SK-N-SH (cell line): ENCODE measurements around the gene PTGER1. TPM values are rescaled to one million over a fixed set of nuclear protein-coding genes. Genes with fewer than 3 reads are reported as not detected.

Experiments used
- CTCF ChIA-PET: fragments of 300-600, 350-600 bp; formaldehyde crosslinking; extraction: SDS; loops from one replicate; lab custom pipeline; 2021; lab: Yijun Ruan, JAX
- POLR2A ChIA-PET: fragments of 350-600 bp; sonication (Branson Sonifier 250); formaldehyde crosslinking; extraction: SDS; loops from one replicate; lab custom pipeline; 2020; ENCODE audit warnings: antibody characterized with exemption, inconsistent platforms; lab: Yijun Ruan, JAX
- DNase-seq: peaks from one replicate; pipeline ENCODE4 v3.0.0; 2012
- H2AFZ ChIP-seq: fragments of 200-600 bp; sonication (generic); 2 replicates; pipeline ENCODE4 v1.8.1; 2016; ENCODE audit warnings: antibody characterized with exemption, mild to moderate bottlenecking, low read depth
- H3F3A ChIP-seq: fragments of 200-600 bp; sonication (generic); replicated peaks from 2 replicates; pipeline ENCODE3; 2016; ENCODE audit warnings: antibody characterized with exemption, mild to moderate bottlenecking; ENCODE audit not compliant: insufficient read depth
- H3K27ac ChIP-seq, 2 experiments: fragments of 200-500 bp in 1 of 2; fragments of 200-600 bp in 1 of 2; sonication (Bioruptor generic) in 1 of 2; sonication (generic), shearing (Covaris generic) in 1 of 2; 2 replicates each; pipeline versions ENCODE4 v1.5.1 to v1.6.1; 2014 to 2016; ENCODE audit warnings: low read depth in 2 of 2, inconsistent platforms in 1 of 2, low read length in 1 of 2, mild to moderate bottlenecking in 1 of 2, mixed read lengths in 1 of 2
- H3K27me3 ChIP-seq: fragments of 200-600 bp; sonication (generic), shearing (Covaris generic); 2 replicates; pipeline ENCODE4 v1.6.1; 2016; ENCODE audit warnings: mixed run types; ENCODE audit not compliant: insufficient read depth
- H3K36me3 ChIP-seq, 2 experiments: fragments of 200-500 bp in 1 of 2; fragments of 200-600 bp in 1 of 2; sonication (Bioruptor generic) in 1 of 2; sonication (generic) in 1 of 2; replicated peaks in 1 of 2; 2 replicates each; pipeline versions ENCODE3 to v1.5.1; 2014 to 2016; ENCODE audit warnings: low read length in 1 of 2, mild to moderate bottlenecking in 1 of 2; ENCODE audit not compliant: insufficient read depth in 2 of 2, control insufficient read depth in 1 of 2
- H3K4me1 ChIP-seq, 2 experiments: fragments of 200-500 bp in 1 of 2; fragments of 200-600 bp in 1 of 2; sonication (Bioruptor generic) in 1 of 2; sonication (generic), shearing (Covaris generic) in 1 of 2; 2 replicates each; pipeline versions ENCODE4 v1.5.1 to v1.6.1; 2014 to 2016; ENCODE audit warnings: low read depth in 1 of 2, low read length in 1 of 2, mixed run types in 1 of 2; ENCODE audit not compliant: insufficient read depth in 2 of 2, control insufficient read depth in 1 of 2
- H3K4me2 ChIP-seq: fragments of 200-600 bp; sonication (generic), shearing (Covaris generic); 2 replicates; pipeline ENCODE4 v1.6.1; 2017; ENCODE audit warnings: mixed run types
- H3K4me3 ChIP-seq, 2 experiments: fragments of 200-500 bp in 1 of 2; fragments of 200-600 bp in 1 of 2; sonication (Bioruptor generic) in 1 of 2; sonication (generic), shearing (Covaris generic) in 1 of 2; 2 replicates each; pipeline versions ENCODE4 v1.5.1 to v1.8.1; 2014 to 2016; ENCODE audit warnings: low read depth in 2 of 2, inconsistent platforms in 1 of 2, low read length in 1 of 2, mild to moderate bottlenecking in 1 of 2, mixed read lengths in 1 of 2, moderate library complexity in 1 of 2
- H3K79me2 ChIP-seq: fragments of 200-600 bp; sonication (generic); 2 replicates; pipeline ENCODE4 v1.8.1; 2017; ENCODE audit warnings: mild to moderate bottlenecking; ENCODE audit not compliant: insufficient read depth
- H3K9ac ChIP-seq: fragments of 200-600 bp; sonication (generic); 2 replicates; pipeline ENCODE4 v1.6.1; 2017; ENCODE audit warnings: mixed run types
- H3K9me2 ChIP-seq: fragments of 200-600 bp; sonication (generic); 2 replicates; pipeline ENCODE4 v1.6.1; 2017; ENCODE audit warnings: mixed run types
- H3K9me3 ChIP-seq: fragments of 200-600 bp; sonication (generic); 2 replicates; pipeline ENCODE4 v1.6.1; 2017; ENCODE audit warnings: mixed run types, mild to moderate bottlenecking, moderate library complexity
- H4K20me1 ChIP-seq: fragments of 200-600 bp; sonication (generic); 2 replicates; pipeline ENCODE4 v1.6.1; 2017; ENCODE audit warnings: mild to moderate bottlenecking, mixed run types; ENCODE audit not compliant: insufficient read depth
- CHD2 ChIP-seq: fragments of 150-350 bp; IDR thresholded peaks from 2 replicates; pipeline ENCODE4 v1.6.1; 2018; ENCODE audit warnings: low read length; ENCODE audit not compliant: partially characterized antibody
- EZH2phosphoT487 ChIP-seq: fragments of 200-600 bp; sonication (generic); IDR thresholded peaks from 2 replicates; pipeline ENCODE4 v1.6.1; 2017; ENCODE audit warnings: low read depth, mixed run types, mild to moderate bottlenecking, antibody characterized with exemption, moderate library complexity, borderline replicate concordance
- FOSL2 ChIP-seq: IDR thresholded peaks from 2 replicates; pipeline ENCODE4 v1.4.0; 2012; ENCODE audit warnings: low read depth, mild to moderate bottlenecking, moderate library complexity, borderline replicate concordance
- MXI1 ChIP-seq: IDR thresholded peaks from 2 replicates; pipeline ENCODE4 v1.6.1; 2012; ENCODE audit warnings: mild to moderate bottlenecking, low read depth, low read length, improper control_type of control experiment
- NFIC ChIP-seq: IDR thresholded peaks from 2 replicates; pipeline ENCODE4 v1.4.0; 2012; ENCODE audit warnings: borderline replicate concordance
- NRF1 ChIP-seq: IDR thresholded peaks from 2 replicates; pipeline ENCODE4 v1.6.1; 2012; ENCODE audit warnings: low read depth, mild to moderate bottlenecking, low read length
- RCOR1 ChIP-seq: fragments of 150-350 bp; IDR thresholded peaks from 2 replicates; pipeline ENCODE4 v1.6.1; 2017; ENCODE audit warnings: antibody characterized with exemption, low read length
- SIN3A ChIP-seq: IDR thresholded peaks from 2 replicates; pipeline ENCODE4 v1.6.1; 2012; ENCODE audit warnings: low read depth, mild to moderate bottlenecking, low read length, moderate library complexity, borderline replicate concordance
- TAF1 ChIP-seq: IDR thresholded peaks from 2 replicates; pipeline ENCODE4 v1.6.1; 2012; ENCODE audit warnings: low read depth, mild to moderate bottlenecking, low read length, moderate library complexity, borderline replicate concordance
- TEAD4 ChIP-seq: IDR thresholded peaks from 2 replicates; pipeline ENCODE4 v1.4.0; 2012; ENCODE audit warnings: mild to moderate bottlenecking, borderline replicate concordance; ENCODE audit not compliant: insufficient read depth
- WGBS: methylation state at CpG from one replicate; pipeline ENCODE4 v1.1.6; 2017; ENCODE audit warnings: low lambda C conversion rate; 5-methylcytosine and 5-hydroxymethylcytosine counted together
- polyA plus RNA-seq, 3 experiments: library from polyadenylated mRNA; depleted of rRNA; stranded (reverse); fragments of >200 nt; gene quantifications; 2 replicates each; pipeline ENCODE4 v1.2.3, GENCODE V29; 2012
- TF ChIP-seq, protein P1 (sequence below): fragments of 150-350 bp; IDR thresholded peaks from 2 replicates; pipeline ENCODE4 v1.6.1; 2017; ENCODE audit warnings: antibody characterized with exemption, low read length, low read depth, borderline replicate concordance
- TF ChIP-seq, protein P2 (sequence below): fragments of 150-350 bp; IDR thresholded peaks from 2 replicates; pipeline ENCODE4 v1.6.1; 2016; ENCODE audit warnings: mild to moderate bottlenecking, low read depth, low read length
- TF ChIP-seq, protein P3 (sequence below): fragments of 200-600 bp; sonication (generic); IDR thresholded peaks from 2 replicates; pipeline ENCODE4 v1.6.1; 2017; ENCODE audit warnings: antibody characterized with exemption, mild to moderate bottlenecking, moderate library complexity
- TF ChIP-seq, protein P4 (sequence below): IDR thresholded peaks from 2 replicates; pipeline ENCODE4; 2012

PTGER1 gene
- polyA plus RNA-seq, 1 of the 3 experiments (the other 2 are of a cell fraction): 6.0 TPM

DNA sequence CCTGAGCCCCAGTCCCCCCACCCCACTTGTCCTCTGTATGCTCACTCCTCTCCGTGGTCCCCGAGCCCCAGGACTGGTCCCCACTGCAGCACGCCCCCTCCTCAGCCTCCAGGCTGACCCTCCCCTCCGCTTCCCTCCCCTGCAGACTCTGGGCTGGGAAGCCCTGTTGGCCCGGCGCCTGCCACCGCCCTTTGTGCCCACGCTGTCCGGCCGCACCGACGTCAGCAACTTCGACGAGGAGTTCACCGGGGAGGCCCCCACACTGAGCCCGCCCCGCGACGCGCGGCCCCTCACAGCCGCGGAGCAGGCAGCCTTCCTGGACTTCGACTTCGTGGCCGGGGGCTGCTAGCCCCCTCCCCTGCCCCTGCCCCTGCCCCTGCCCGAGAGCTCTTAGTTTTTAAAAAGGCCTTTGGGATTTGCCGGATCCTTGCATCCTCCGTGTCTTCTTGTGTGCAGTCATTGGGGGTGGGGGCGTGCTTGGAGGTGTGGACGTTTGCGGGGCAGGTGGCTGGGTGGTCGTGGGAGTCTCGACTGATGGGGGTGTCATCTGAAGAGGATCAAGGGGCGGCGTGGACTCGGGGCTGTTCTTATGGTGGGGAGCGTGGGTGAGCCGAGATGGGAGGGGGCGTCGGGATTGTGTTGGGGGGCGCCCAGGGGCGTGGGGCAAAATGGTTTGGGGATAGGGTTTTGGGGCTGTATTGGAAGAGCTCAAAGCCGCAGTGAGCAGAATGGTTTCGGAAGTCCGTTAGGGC, 3.5 kb downstream of the PTGER1 start:
- no peaks in the 10 kb centered on the region for H3K9me3 ChIP-seq
- no peak overlapping the region for H3K9ac ChIP-seq
- peaks cover 14 to 23% of the 10 kb centered on the region in 2 experiments; a peak in 3 of 4 replicates for H3K4me1 ChIP-seq
- H2AFZ ChIP-seq: no peak overlapping the region
- no peaks in the 10 kb centered on the region for H3K27me3 ChIP-seq
- 80% methylated on average over 44 of the region's 46 CpGs for WGBS
- no peak overlapping the region for H3K27ac ChIP-seq
- DNase-seq: peak; percentile 37
- peaks cover 6 to 20% of the 10 kb centered on the region in 2 experiments for H3K36me3 ChIP-seq
- H3K4me3 ChIP-seq: no peak overlapping the region; a peak in 1 of 4 replicates
- H3K79me2 ChIP-seq: no peaks in the 10 kb centered on the region
- H3F3A ChIP-seq: peaks cover 11% of the 10 kb centered on the region
- POLR2A ChIA-PET: interaction anchor here (0.8 to 1.1 kb wide), 2 partner anchors 24 to 330 kb away, joined by 3 to 5 read pairs; partner anchors contain the start of gene GIPC1
- CTCF ChIA-PET: interaction anchor here (0.5 to 2.0 kb wide), 25 partner anchors 8 to 428 kb away, joined by 3 to 18 read pairs (median 4); partner anchors contain the start of genes ASF1B and GIPC1
- TF ChIP-seq, protein P1, sequence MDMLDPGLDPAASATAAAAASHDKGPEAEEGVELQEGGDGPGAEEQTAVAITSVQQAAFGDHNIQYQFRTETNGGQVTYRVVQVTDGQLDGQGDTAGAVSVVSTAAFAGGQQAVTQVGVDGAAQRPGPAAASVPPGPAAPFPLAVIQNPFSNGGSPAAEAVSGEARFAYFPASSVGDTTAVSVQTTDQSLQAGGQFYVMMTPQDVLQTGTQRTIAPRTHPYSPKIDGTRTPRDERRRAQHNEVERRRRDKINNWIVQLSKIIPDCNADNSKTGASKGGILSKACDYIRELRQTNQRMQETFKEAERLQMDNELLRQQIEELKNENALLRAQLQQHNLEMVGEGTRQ: no peak
- TF ChIP-seq TAF1: no peak
- no peak for TF ChIP-seq EZH2phosphoT487
- no peak for TF ChIP-seq NFIC
- no peak for TF ChIP-seq TEAD4
- no peak for TF ChIP-seq NRF1
- TF ChIP-seq, protein P2, sequence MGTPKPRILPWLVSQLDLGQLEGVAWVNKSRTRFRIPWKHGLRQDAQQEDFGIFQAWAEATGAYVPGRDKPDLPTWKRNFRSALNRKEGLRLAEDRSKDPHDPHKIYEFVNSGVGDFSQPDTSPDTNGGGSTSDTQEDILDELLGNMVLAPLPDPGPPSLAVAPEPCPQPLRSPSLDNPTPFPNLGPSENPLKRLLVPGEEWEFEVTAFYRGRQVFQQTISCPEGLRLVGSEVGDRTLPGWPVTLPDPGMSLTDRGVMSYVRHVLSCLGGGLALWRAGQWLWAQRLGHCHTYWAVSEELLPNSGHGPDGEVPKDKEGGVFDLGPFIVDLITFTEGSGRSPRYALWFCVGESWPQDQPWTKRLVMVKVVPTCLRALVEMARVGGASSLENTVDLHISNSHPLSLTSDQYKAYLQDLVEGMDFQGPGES: no peak
- TF ChIP-seq, protein P3, sequence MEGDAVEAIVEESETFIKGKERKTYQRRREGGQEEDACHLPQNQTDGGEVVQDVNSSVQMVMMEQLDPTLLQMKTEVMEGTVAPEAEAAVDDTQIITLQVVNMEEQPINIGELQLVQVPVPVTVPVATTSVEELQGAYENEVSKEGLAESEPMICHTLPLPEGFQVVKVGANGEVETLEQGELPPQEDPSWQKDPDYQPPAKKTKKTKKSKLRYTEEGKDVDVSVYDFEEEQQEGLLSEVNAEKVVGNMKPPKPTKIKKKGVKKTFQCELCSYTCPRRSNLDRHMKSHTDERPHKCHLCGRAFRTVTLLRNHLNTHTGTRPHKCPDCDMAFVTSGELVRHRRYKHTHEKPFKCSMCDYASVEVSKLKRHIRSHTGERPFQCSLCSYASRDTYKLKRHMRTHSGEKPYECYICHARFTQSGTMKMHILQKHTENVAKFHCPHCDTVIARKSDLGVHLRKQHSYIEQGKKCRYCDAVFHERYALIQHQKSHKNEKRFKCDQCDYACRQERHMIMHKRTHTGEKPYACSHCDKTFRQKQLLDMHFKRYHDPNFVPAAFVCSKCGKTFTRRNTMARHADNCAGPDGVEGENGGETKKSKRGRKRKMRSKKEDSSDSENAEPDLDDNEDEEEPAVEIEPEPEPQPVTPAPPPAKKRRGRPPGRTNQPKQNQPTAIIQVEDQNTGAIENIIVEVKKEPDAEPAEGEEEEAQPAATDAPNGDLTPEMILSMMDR: no peak
- TF ChIP-seq CHD2: no peak
- no peak for TF ChIP-seq SIN3A
- TF ChIP-seq RCOR1: no peak
- no peak for TF ChIP-seq MXI1
- TF ChIP-seq FOSL2: no peak
- TF ChIP-seq, protein P4, sequence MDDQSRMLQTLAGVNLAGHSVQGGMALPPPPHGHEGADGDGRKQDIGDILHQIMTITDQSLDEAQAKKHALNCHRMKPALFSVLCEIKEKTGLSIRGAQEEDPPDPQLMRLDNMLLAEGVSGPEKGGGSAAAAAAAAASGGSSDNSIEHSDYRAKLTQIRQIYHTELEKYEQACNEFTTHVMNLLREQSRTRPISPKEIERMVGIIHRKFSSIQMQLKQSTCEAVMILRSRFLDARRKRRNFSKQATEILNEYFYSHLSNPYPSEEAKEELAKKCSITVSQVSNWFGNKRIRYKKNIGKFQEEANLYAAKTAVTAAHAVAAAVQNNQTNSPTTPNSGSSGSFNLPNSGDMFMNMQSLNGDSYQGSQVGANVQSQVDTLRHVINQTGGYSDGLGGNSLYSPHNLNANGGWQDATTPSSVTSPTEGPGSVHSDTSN: no peak
- TF ChIP-seq, all 33 proteins: peak for 0
- Histone ChIP-seq H4K20me1 (no peaks in the 10 kb centered on the region), H3K9me2 (no peaks in the 10 kb centered on the region), H3K4me2 (0 out of 2 replicates have a peak overlapping the region, but pooled peaks have one; percentile 44)
